ENCODE data around the gene NABP1. TPM values are rescaled to one million over a fixed set of nuclear protein-coding genes. Genes with fewer than 3 reads are reported as not detected.

Gene NABP1
- total RNA-seq, 1 donor = 103 TPM

DNA sequence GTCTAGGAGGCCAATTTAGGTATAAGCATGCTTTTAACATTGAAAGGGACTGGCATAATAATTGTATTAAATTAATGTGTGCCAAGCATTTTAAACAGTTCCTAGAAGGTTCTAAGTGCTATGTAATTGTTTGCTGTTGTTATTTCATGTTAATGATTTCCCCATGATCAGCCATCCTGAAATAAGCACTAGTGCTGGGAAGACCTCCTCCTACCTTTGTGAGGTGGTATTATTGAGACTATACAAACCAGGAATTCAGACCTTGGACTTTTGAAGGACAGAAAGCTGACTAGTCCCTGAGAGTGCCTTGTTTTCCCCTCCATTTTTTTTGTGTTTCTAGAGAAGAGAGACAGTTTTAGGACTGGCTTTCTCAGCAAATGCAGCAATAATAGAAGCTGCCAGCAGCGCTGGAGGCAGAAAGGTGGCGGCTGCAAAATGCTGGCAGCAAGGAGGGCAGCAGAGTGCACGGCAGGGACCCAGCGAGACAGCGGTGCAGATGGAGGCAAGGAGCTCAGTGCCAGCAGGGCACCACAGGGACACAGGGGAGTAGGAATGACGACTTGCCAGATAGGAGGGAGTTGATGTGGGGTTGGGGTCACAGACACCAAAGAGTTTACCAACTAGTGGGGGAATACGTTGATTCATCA, 25.3 kb downstream of the NABP1 start:
- no peaks in the 10 kb centered on the region for H3K9me3 ChIP-seq (ENCODE audit: low read depth, low read length)
- H3K4me3 ChIP-seq (ENCODE audit: low read length) = no peak overlapping the region
- H3K27me3 ChIP-seq (ENCODE audit: insufficient read depth, low read length) = no peaks in the 10 kb centered on the region
- no peaks in the 10 kb centered on the region for H3K4me1 ChIP-seq (ENCODE audit: insufficient read depth, low read length)

- H3K27me3 ChIP-seq (ENCODE audit: insufficient read depth, low read length) = no peaks in the 10 kb centered on the region
- H3K9me3 ChIP-seq (ENCODE audit: low read depth, low read length) = no peaks in the 10 kb centered on the region
- no peak overlapping the region for H3K4me3 ChIP-seq (ENCODE audit: low read length)
- H3K4me1 ChIP-seq (ENCODE audit: insufficient read depth, low read length) = no peaks in the 10 kb centered on the region
Observed at GRCh38 chr2:191705084-191705483, 27.1 kb downstream of the NABP1 start.

- H3K9me3 ChIP-seq (ENCODE audit: low read depth, low read length) = no peaks in the 10 kb centered on the region
- no peaks in the 10 kb centered on the region for H3K4me1 ChIP-seq (ENCODE audit: insufficient read depth, low read length)
- H3K4me3 ChIP-seq (ENCODE audit: low read length) = no peak overlapping the region
- H3K27me3 ChIP-seq (ENCODE audit: insufficient read depth, low read length) = no peaks in the 10 kb centered on the region
Observed at GRCh38 chr2:191705701-191706100, 27.8 kb downstream of the NABP1 start.

DNA sequence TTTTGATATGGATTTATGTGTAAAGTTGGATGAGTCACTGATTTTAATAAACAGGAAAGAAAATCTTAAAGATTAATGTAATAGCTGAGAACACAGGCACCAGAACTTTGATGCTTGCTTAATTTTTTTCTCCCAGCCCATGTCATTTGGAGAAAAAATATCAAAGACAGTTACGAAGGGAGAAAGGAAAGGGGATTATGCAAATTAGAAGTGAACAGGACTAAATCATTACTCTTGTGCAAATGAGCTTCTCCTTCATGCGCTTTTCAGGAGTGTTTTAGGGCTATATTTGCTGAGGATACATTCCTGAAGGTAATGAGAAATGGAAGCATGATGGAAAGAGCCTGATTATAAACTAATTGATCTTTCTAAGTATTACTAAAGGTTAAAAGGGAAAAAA, 28.9 kb downstream of the NABP1 start:
- Histone ChIP-seq H3K9me3 (ENCODE audit: low read depth, low read length) (no peaks in the 10 kb centered on the region), H3K27me3 (ENCODE audit: insufficient read depth, low read length) (no peaks in the 10 kb centered on the region)

DNA sequence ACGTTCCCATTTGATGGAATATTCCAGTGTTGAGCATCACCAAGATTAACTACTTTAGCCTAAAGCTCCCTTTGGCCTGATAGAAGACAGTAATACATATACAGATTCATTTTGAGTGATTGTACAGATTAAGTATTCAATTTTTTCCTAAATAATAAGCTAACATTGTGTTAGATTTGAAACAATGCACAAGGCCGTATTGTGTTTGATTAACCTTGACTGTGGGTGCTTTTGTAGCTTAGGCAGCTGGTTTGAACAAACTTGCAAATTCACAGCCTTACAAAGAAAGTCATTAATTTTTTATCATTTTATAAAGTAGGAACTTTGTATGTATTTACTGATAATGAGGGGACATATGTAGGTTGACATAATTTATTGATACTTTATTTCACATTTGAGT, 29.6 kb downstream of the NABP1 start:
- H3K27me3 ChIP-seq (ENCODE audit: insufficient read depth, low read length) = no peaks in the 10 kb centered on the region
- no peak overlapping the region for H3K4me3 ChIP-seq (ENCODE audit: low read length)
- H3K9me3 ChIP-seq (ENCODE audit: low read depth, low read length) = no peaks in the 10 kb centered on the region
- H3K4me1 ChIP-seq (ENCODE audit: insufficient read depth, low read length) = no peaks in the 10 kb centered on the region

More for the DNA sequence above, 28.9 kb downstream of the NABP1 start:
- no peak overlapping the region for H3K4me3 ChIP-seq (ENCODE audit: low read length)
- H3K4me1 ChIP-seq (ENCODE audit: insufficient read depth, low read length) = no peaks in the 10 kb centered on the region

DNA sequence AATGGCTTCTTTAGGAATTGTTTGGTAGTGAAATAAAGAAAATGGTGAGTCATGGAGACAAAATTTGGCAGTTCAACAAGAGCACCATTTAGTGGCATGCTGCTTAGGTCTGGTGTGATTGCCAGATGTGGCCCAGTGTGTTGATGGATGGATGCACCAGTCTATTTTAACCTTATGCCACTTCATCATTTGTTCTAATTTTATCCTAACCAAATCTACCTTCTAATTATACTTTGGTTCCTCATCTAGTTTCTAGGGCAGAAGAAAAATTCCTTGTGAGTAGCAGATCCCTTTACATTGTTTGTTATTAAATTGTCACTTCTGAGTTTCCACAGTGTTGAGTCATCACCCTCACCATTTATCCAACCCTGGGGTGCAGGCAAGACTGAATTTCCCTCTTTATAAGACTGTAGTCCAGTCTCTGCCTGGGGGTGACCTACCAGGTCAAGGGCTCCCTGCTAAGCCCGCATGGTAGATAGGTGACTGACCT, 32.5 kb downstream of the NABP1 start:
- Histone ChIP-seq H3K9me3 (ENCODE audit: low read depth, low read length) (no peaks in the 10 kb centered on the region), H3K27me3 (ENCODE audit: insufficient read depth, low read length) (no peaks in the 10 kb centered on the region), H3K4me1 (ENCODE audit: insufficient read depth, low read length) (no peaks in the 10 kb centered on the region), H3K4me3 (ENCODE audit: low read length) (no peak overlapping the region)

DNA sequence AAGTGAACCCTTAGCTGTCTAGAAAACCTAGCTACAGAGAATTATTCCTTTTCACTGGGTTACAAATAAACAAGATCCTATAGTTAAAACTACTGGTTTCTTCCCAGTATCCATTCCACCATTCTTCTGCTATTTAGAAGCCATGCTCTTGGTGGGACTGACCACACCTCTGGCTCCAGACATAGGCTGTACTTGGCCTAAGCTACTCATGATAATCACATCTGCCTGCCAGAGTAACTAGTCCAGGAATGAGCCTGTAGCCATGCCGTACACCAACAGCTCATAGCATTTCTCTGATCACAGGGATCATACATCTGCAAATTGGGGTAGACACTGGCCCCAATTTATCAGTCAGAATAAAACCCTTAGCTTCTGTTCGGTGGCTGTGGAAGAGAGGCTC, 33.7 kb downstream of the NABP1 start:
- Histone ChIP-seq H3K27me3 (ENCODE audit: insufficient read depth, low read length) (no peaks in the 10 kb centered on the region), H3K4me1 (ENCODE audit: insufficient read depth, low read length) (no peaks in the 10 kb centered on the region), H3K9me3 (ENCODE audit: low read depth, low read length) (no peaks in the 10 kb centered on the region), H3K4me3 (ENCODE audit: low read length) (no peak overlapping the region)

DNA sequence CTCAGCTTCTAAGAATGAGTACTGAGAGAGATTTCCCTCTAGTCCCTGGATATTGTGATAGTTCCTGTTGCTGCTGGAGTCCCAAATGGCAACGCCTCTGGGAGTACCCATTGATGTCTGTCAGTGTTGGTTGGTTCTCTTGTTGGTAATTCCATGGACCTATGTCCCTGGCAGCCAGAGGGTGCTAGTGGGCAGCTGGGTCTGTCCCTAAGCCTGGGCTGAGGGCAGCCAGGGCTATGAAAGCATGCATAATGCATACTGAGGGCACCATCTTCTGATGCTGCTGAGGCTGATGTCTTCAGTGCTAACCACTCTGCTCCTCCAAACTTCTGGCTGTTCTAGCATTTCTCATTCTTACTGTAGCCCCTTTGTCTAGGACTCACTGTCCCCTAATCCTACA, 35.9 kb downstream of the NABP1 start:
- H3K9me3 ChIP-seq (ENCODE audit: low read depth, low read length) = no peaks in the 10 kb centered on the region
- no peak overlapping the region for H3K4me3 ChIP-seq (ENCODE audit: low read length)
- no peaks in the 10 kb centered on the region for H3K27me3 ChIP-seq (ENCODE audit: insufficient read depth, low read length)
- no peaks in the 10 kb centered on the region for H3K4me1 ChIP-seq (ENCODE audit: insufficient read depth, low read length)

DNA sequence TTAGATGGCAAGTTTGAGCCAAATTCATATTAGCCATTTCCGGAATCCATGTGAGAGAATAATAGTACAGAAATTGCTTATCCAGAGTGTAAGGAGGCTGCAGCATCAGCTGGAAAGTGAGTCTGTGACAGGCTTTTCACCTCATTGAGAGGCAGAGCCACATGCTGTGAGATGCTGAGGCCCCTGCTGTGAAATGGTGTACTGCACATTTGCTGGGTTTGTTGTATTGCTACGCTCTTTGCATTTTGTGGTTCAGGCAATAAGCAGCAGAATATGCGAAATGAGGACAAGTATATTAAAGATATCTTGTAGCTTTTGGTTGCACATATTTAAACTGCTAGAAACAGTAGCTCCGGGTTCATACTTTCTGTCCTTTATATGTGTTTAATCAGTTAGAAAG, 37.0 kb downstream of the NABP1 start:
- no peak overlapping the region for H3K4me3 ChIP-seq (ENCODE audit: low read length)
- no peaks in the 10 kb centered on the region for H3K27me3 ChIP-seq (ENCODE audit: insufficient read depth, low read length)
- H3K9me3 ChIP-seq (ENCODE audit: low read depth, low read length) = no peaks in the 10 kb centered on the region
- H3K4me1 ChIP-seq (ENCODE audit: insufficient read depth, low read length) = no peaks in the 10 kb centered on the region

- no peak overlapping the region for H3K4me3 ChIP-seq (ENCODE audit: low read length)
- H3K4me1 ChIP-seq (ENCODE audit: insufficient read depth, low read length) = no peaks in the 10 kb centered on the region
- no peaks in the 10 kb centered on the region for H3K27me3 ChIP-seq (ENCODE audit: insufficient read depth, low read length)
- H3K9me3 ChIP-seq (ENCODE audit: low read depth, low read length) = no peaks in the 10 kb centered on the region
Observed at GRCh38 chr2:191715471-191715870, 37.5 kb downstream of the NABP1 start.

GRCh38 chr2:191719261-191719660, 41.3 kb downstream of the NABP1 start:
- no peaks in the 10 kb centered on the region for H3K9me3 ChIP-seq (ENCODE audit: low read depth, low read length)
- H3K4me1 ChIP-seq (ENCODE audit: insufficient read depth, low read length) = no peaks in the 10 kb centered on the region
- no peak overlapping the region for H3K4me3 ChIP-seq (ENCODE audit: low read length)
- H3K27me3 ChIP-seq (ENCODE audit: insufficient read depth, low read length) = no peaks in the 10 kb centered on the region

- Histone ChIP-seq H3K4me3 (ENCODE audit: low read length) (no peak overlapping the region), H3K27me3 (ENCODE audit: insufficient read depth, low read length) (no peaks in the 10 kb centered on the region), H3K9me3 (ENCODE audit: low read depth, low read length) (no peaks in the 10 kb centered on the region), H3K4me1 (ENCODE audit: insufficient read depth, low read length) (no peaks in the 10 kb centered on the region)
Observed at GRCh38 chr2:191719938-191720337, 42.0 kb downstream of the NABP1 start.

DNA sequence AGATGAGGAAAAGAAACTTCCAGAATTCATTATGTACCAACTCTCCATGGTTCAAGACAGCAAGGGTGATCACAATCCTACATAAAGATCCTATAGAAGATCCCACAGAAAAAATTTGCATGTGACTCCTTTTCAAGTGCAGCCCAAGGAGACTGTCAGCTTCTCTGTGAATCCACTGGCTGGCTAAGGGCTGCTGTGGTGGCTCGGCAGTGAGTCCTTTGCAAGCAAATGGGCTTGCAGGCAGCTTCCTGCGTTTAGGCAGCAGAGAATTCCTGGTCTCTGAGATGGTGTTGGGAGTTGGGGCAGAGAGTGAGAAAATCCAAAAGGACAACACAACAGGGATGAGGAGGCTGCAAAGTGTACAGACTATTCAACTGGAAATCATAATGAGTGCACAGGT, 43.4 kb downstream of the NABP1 start:
- no peaks in the 10 kb centered on the region for H3K9me3 ChIP-seq (ENCODE audit: low read depth, low read length)
- H3K4me3 ChIP-seq (ENCODE audit: low read length) = no peak overlapping the region
- no peaks in the 10 kb centered on the region for H3K27me3 ChIP-seq (ENCODE audit: insufficient read depth, low read length)
- no peaks in the 10 kb centered on the region for H3K4me1 ChIP-seq (ENCODE audit: insufficient read depth, low read length)

DNA sequence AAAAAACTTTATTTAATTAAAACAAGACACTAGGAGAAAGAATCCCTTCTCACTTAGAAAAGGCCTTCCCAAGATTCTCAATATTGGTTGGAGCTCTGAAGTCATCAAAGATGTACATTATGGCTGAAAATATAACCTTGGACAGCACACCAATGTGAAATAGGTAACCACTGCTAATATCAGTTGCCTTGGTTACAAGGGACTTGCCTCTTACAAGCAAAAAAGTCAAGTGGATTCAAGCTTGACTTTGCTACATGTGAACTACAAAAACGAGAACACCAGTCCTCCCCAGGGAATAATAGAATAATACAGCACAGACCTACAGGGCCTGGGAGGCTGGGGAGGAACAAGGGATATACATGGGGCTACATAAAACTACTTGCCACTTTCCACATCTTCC, 46.1 kb downstream of the NABP1 start:
- H3K27me3 ChIP-seq (ENCODE audit: insufficient read depth, low read length) = no peaks in the 10 kb centered on the region
- H3K9me3 ChIP-seq (ENCODE audit: low read depth, low read length) = no peaks in the 10 kb centered on the region
- H3K4me1 ChIP-seq (ENCODE audit: insufficient read depth, low read length) = no peaks in the 10 kb centered on the region
- no peak overlapping the region for H3K4me3 ChIP-seq (ENCODE audit: low read length)

GRCh38 chr2:191728750-191729624, 51.1 kb downstream of the NABP1 start:
- H3K27me3 ChIP-seq (ENCODE audit: insufficient read depth, low read length) = no peaks in the 10 kb centered on the region
- no peaks in the 10 kb centered on the region for H3K4me1 ChIP-seq (ENCODE audit: insufficient read depth, low read length)
- H3K4me3 ChIP-seq (ENCODE audit: low read length) = no peak overlapping the region
- no peaks in the 10 kb centered on the region for H3K9me3 ChIP-seq (ENCODE audit: low read depth, low read length)

DNA sequence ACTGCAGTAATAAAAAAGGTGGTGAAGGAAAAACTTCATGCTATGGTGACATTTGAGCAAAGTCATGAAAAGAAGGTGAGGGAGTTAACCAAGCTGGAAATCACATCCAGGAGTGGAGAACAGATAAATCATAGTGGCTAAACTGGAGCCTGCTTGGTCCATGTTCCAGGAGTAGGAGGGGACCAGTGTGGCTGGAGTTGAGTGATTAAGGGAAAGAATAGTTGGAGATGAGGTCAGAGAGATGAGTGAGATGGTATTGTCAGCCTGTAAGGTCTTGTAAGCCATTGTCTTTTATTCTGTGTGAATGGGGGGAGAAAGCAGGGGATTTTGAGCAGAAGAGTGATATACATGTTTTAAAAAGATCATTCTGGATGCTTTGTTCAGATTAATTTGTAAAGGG, 52.3 kb downstream of the NABP1 start:
- Histone ChIP-seq H3K27me3 (ENCODE audit: insufficient read depth, low read length) (no peaks in the 10 kb centered on the region), H3K9me3 (ENCODE audit: low read depth, low read length) (no peaks in the 10 kb centered on the region), H3K4me3 (ENCODE audit: low read length) (no peak overlapping the region), H3K4me1 (ENCODE audit: insufficient read depth, low read length) (no peaks in the 10 kb centered on the region)

Data from mononuclear cell (primary cell).